ENCODE data around the gene NEK6.

The NEK6 gene

DNA sequence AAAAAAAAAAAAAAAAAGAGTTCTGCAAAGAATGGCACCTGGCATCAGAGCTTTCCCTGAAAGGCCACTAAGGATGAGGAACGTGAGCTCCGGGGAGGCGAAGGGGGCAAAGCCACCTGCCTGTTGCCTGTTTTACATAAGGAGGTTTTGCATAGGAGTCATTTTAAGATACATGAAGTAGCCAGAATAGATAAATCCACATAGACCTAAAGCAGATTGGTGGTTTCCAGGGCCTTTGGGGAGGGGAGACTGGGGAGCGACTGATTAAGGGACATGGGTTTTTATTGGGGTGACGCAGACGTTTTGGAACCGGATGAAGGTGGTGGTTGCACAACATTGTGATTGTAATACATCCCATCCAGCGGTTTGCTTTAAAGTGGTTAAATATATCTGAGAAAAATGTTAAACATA, 7.1 kb downstream of the NEK6 start:
- TF ChIP-seq, protein P1, sequence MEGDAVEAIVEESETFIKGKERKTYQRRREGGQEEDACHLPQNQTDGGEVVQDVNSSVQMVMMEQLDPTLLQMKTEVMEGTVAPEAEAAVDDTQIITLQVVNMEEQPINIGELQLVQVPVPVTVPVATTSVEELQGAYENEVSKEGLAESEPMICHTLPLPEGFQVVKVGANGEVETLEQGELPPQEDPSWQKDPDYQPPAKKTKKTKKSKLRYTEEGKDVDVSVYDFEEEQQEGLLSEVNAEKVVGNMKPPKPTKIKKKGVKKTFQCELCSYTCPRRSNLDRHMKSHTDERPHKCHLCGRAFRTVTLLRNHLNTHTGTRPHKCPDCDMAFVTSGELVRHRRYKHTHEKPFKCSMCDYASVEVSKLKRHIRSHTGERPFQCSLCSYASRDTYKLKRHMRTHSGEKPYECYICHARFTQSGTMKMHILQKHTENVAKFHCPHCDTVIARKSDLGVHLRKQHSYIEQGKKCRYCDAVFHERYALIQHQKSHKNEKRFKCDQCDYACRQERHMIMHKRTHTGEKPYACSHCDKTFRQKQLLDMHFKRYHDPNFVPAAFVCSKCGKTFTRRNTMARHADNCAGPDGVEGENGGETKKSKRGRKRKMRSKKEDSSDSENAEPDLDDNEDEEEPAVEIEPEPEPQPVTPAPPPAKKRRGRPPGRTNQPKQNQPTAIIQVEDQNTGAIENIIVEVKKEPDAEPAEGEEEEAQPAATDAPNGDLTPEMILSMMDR (IDR thresholded peaks at IDR 0.05), result no peak
- peak overlapping the region; percentile 88 for H3K27ac ChIP-seq
- H3K4me3 ChIP-seq (ENCODE audit: low read depth in 1 of 2, low read length in 1 of 2), result peak overlapping the region; percentile 58 to 80
- H3K9me3 ChIP-seq, result no peaks in the 10 kb centered on the region
- H3K27me3 ChIP-seq, result no peaks in the 10 kb centered on the region
- peaks cover 15% of the 10 kb centered on the region for H3K36me3 ChIP-seq
- peaks cover 92 to 95% of the 10 kb centered on the region in 2 experiments for H3K4me1 ChIP-seq (ENCODE audit: control insufficient read depth in 1 of 2, insufficient read depth in 1 of 2, low read depth in 1 of 2, low read length in 1 of 2)

DNA sequence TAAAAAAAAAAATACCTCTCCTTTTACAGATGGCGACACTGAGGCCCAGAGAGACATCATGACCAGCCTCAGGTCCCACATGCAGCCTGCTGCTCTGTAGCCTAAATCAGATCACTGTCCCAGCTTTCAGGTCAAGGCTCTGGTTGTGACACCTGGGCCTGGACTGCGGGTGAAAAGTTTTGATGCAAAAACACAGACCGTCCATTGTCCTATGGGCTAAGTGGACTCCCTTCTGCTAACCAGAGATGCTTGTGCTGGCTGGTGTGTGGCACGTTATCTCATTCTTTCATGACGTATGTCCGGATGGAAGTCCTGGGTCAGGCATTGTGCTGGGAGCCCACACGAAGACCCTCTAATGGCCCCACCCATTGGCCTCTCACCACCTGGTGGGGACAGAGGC, 7.8 kb downstream of the NEK6 start:
- TF ChIP-seq, protein P1 (IDR thresholded peaks at IDR 0.05), result no peak
- peaks cover 92 to 95% of the 10 kb centered on the region in 2 experiments for H3K4me1 ChIP-seq (ENCODE audit: control insufficient read depth in 1 of 2, insufficient read depth in 1 of 2, low read depth in 1 of 2, low read length in 1 of 2)
- no peaks in the 10 kb centered on the region for H3K9me3 ChIP-seq
- peak overlapping the region; percentile 88 for H3K27ac ChIP-seq
- H3K4me3 ChIP-seq (ENCODE audit: low read depth in 1 of 2, low read length in 1 of 2), result peak overlapping the region; percentile 58 to 80
- peaks cover 20% of the 10 kb centered on the region for H3K36me3 ChIP-seq
- no peaks in the 10 kb centered on the region for H3K27me3 ChIP-seq

DNA sequence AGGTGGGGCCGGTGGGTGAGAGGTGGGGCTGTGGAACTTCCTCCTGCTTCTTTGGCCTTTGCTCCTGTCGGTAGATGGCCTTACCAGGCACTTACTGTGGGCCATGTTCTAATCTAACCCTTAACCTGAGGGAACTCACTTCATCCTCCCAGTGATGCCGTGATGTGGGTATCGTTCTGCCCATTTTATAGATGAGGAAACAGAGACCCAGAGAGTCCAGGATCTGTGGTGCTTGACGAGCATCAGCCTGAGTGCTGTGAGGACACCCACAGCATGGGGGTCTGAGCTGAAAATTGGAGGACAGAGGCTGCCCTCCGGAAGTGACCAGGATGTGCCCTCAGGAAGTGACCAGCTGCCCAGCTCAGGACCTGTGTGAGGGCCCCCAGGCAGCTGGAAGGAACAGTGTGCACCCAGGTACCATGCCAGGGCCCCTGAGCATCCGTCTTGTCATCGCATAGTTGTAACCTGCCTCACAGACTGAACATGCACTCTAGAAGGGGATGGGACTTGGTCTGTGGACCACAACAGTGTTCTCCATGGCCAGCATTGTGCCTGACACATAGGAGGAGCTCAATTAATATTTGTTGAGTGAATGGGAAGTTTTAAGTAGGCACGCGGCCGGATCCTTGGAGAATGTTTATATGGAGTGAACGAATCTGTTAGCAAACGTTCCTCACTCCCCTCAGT, 8.5 kb downstream of the NEK6 start:
- Histone ChIP-seq H3K4me3 (ENCODE audit: low read depth in 1 of 2, low read length in 1 of 2) (peak overlapping the region; percentile 58 to 80), H3K27ac (peak overlapping the region; percentile 88), H3K27me3 (no peaks in the 10 kb centered on the region), H3K9me3 (no peaks in the 10 kb centered on the region), H3K36me3 (peaks cover 27% of the 10 kb centered on the region), H3K4me1 (ENCODE audit: control insufficient read depth in 1 of 2, insufficient read depth in 1 of 2, low read depth in 1 of 2, low read length in 1 of 2) (peaks cover 92 to 95% of the 10 kb centered on the region in 2 experiments)
- TF ChIP-seq, protein P1 (IDR thresholded peaks at IDR 0.05), result no peak

DNA sequence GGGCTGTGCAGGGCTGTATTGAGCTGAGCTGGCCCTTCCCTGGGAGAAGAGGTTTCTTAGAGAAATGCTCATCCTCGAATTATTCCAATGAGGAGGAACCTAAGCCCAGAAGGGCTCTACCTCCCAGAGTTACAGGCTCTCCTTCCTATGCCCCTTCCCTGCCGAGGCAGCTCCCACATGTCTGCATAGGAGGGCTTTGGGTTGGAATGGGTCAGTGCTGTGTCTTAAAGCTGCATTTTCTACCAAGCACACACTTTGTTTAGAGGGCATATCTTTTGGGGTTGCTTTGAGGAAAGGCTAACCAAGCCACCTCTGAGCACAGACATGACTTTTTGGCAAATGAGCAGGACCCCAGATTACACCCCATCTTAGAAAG, 9.1 kb downstream of the NEK6 start:
- peaks cover 92 to 98% of the 10 kb centered on the region in 2 experiments for H3K4me1 ChIP-seq (ENCODE audit: control insufficient read depth in 1 of 2, insufficient read depth in 1 of 2, low read depth in 1 of 2, low read length in 1 of 2)
- TF ChIP-seq, protein P1 (IDR thresholded peaks at IDR 0.05), result no peak
- H3K27me3 ChIP-seq, result no peaks in the 10 kb centered on the region
- no peaks in the 10 kb centered on the region for H3K9me3 ChIP-seq
- peak overlapping the region; percentile 33 to 42 for H3K4me3 ChIP-seq (ENCODE audit: low read depth in 1 of 2, low read length in 1 of 2)
- H3K27ac ChIP-seq, result peak overlapping the region; percentile 88
- peaks cover 33% of the 10 kb centered on the region for H3K36me3 ChIP-seq

- H3K9me3 ChIP-seq, result no peaks in the 10 kb centered on the region
- no peaks in the 10 kb centered on the region for H3K27me3 ChIP-seq
- peak overlapping the region; percentile 88 for H3K27ac ChIP-seq
- peaks cover 87 to 95% of the 10 kb centered on the region in 2 experiments for H3K4me1 ChIP-seq (ENCODE audit: control insufficient read depth in 1 of 2, insufficient read depth in 1 of 2, low read depth in 1 of 2, low read length in 1 of 2)
- TF ChIP-seq, protein P1 (IDR thresholded peaks at IDR 0.05), result no peak
- H3K4me3 ChIP-seq (ENCODE audit: low read depth in 1 of 2, low read length in 1 of 2), result peak overlapping the region; percentile 33 to 42
- peaks cover 35% of the 10 kb centered on the region for H3K36me3 ChIP-seq
Measured at GRCh38 chr9:124267271-124267807, 9.6 kb downstream of the NEK6 start.

Data from neutrophil (primary cell).